CD4-positive, CD25-positive, alpha-beta regulatory T cell (primary cell): ENCODE data around the gene SAFB2. TPM values are rescaled to one million over a fixed set of nuclear protein-coding genes. Genes with fewer than 3 reads are reported as not detected.

Experiments used
- polyA plus RNA-seq, 4 donors: library from polyadenylated mRNA; unstranded; fragments of 300-500 nt; fragmentation: Illumina TruSeq; gene quantifications; one replicate each; pipeline ENCODE4 v1.2.3, GENCODE V29; 2021
- total RNA-seq: library from RNA; stranded (reverse); gene quantifications from one replicate; pipeline ENCODE4 v1.2.3, GENCODE V29; 2022

Gene SAFB2
- total and polyA plus RNA-seq, 5 donors from 2014 or later: 23.0 to 271 (median 23.3) TPM

Other genes starting within 250 kb of the SAFB2 start
- not detected for gene ZNRF4, start 167.4 kb downstream of the SAFB2 start, total RNA-seq
- gene ZNRF4, start 167.4 kb downstream of the SAFB2 start, polyA plus RNA-seq: not detected
- 3.1 TPM for gene TINCR, start 54.8 kb downstream of the SAFB2 start, total RNA-seq
- gene TINCR, start 54.8 kb downstream of the SAFB2 start, polyA plus RNA-seq: not detected
- gene SAFB, start 307 bp upstream of the SAFB2 start, total RNA-seq: 204 TPM
- 10 to 100 TPM; 36.9 to 56.2 (median 45.9) TPM for gene SAFB, start 307 bp upstream of the SAFB2 start, polyA plus RNA-seq
- gene MICOS13, start 57.7 kb upstream of the SAFB2 start, total RNA-seq: 21.2 TPM
- gene MICOS13, start 57.7 kb upstream of the SAFB2 start, polyA plus RNA-seq: 100 to 1,000 TPM in 2 of 4 donors, 10 to 100 TPM in 2; 90.6 to 110 (median 100) TPM
- gene HSD11B1L, start 58.3 kb upstream of the SAFB2 start, total RNA-seq: 2.4 TPM
- 1 to 10 TPM; 1.8 to 3.0 (median 2.3) TPM for gene HSD11B1L, start 58.3 kb upstream of the SAFB2 start, polyA plus RNA-seq
- gene RPL36, start 67.5 kb upstream of the SAFB2 start, total RNA-seq: 984 TPM
- gene RPL36, start 67.5 kb upstream of the SAFB2 start, polyA plus RNA-seq: 1,000 to 10,000 TPM; 1,952 to 2,703 (median 2,229) TPM
- gene LONP1, start 97.4 kb upstream of the SAFB2 start, total RNA-seq: 67.6 TPM
- 10 to 100 TPM; 16.4 to 22.8 (median 20.3) TPM for gene LONP1, start 97.4 kb upstream of the SAFB2 start, polyA plus RNA-seq
- gene CATSPERD, start 97.9 kb upstream of the SAFB2 start, total RNA-seq: not detected
- gene CATSPERD, start 97.9 kb upstream of the SAFB2 start, polyA plus RNA-seq: under 1 TPM in 1 of 4 donors, not detected in 3; 0.17 TPM
- 3.5 TPM for gene PRR22, start 162.0 kb upstream of the SAFB2 start, total RNA-seq
- not detected for gene PRR22, start 162.0 kb upstream of the SAFB2 start, polyA plus RNA-seq
- 129 TPM for gene DUS3L, start 168.4 kb upstream of the SAFB2 start, total RNA-seq
- 10 to 100 TPM; 25.4 to 38.3 (median 31.8) TPM for gene DUS3L, start 168.4 kb upstream of the SAFB2 start, polyA plus RNA-seq
- gene NRTN, start 182.3 kb upstream of the SAFB2 start, total RNA-seq: not detected
- under 1 TPM in 2 of 4 donors, not detected in 2; 0.21 to 0.68 TPM for gene NRTN, start 182.3 kb upstream of the SAFB2 start, polyA plus RNA-seq
- not detected for gene FUT6, start 216.9 kb upstream of the SAFB2 start, total RNA-seq
- gene FUT6, start 216.9 kb upstream of the SAFB2 start, polyA plus RNA-seq: not detected
- not detected for gene FUT3, start 228.7 kb upstream of the SAFB2 start, total RNA-seq
- gene FUT3, start 228.7 kb upstream of the SAFB2 start, polyA plus RNA-seq: not detected
- gene FUT5, start 247.8 kb upstream of the SAFB2 start, total RNA-seq: 3.7 TPM
- under 1 TPM in 2 of 4 donors, not detected in 2; 0.11 to 0.14 TPM for gene FUT5, start 247.8 kb upstream of the SAFB2 start, polyA plus RNA-seq